Activated T-cell treated with anti-CD3 and anti-CD28 coated beads, Interleukin-2, amount 50 U/mL, for 72 hours (primary cell): Measurements from ENCODE around the gene TASOR2. TPM values are rescaled to one million over a fixed set of nuclear protein-coding genes. Genes with fewer than 3 reads are reported as not detected.
A peak's percentile ranks its signal among the peaks of the same experiment; 100 is the strongest.

Experiments
- ATAC-seq, 2 donors: fragments of 150-1000 bp; cut with Tn5 transposase; replicated peaks in 1 of 2; 2 replicates each; pipeline ENCODE4 v1.10.0; 2021; ENCODE audit warnings: moderate library complexity in 2 of 2, mild to moderate bottlenecking in 1 of 2
- DNase-seq, 2 donors: peaks; one replicate each; pipeline ENCODE4 v3.0.0; 2021 to 2022; ENCODE audit warnings: mixed read lengths in 1 of 2
- H3K27ac Mint-ChIP-seq: one replicate; pipeline ENCODE4 v1.8.0; 2022; ENCODE audit warnings: mild to moderate bottlenecking, moderate library complexity, mixed read lengths
- H3K27me3 Mint-ChIP-seq: one replicate; pipeline ENCODE4 v1.8.0; 2022; ENCODE audit warnings: low read depth, mixed read lengths
- H3K36me3 Mint-ChIP-seq, 2 donors: one replicate each; pipeline ENCODE4 v1.8.0; 2022; ENCODE audit warnings: mixed read lengths in 2 of 2, mild to moderate bottlenecking in 1 of 2; ENCODE audit not compliant: insufficient read depth in 2 of 2
- H3K4me1 Mint-ChIP-seq: one replicate; pipeline ENCODE4 v1.8.0; 2022; ENCODE audit warnings: low read depth, mixed read lengths
- H3K4me3 Mint-ChIP-seq, 2 donors: one replicate each; pipeline ENCODE4 v1.8.0; 2022; ENCODE audit warnings: mild to moderate bottlenecking in 2 of 2, mixed read lengths in 2 of 2, moderate library complexity in 2 of 2
- H3K9me3 Mint-ChIP-seq, 2 donors: one replicate each; pipeline ENCODE4 v1.8.0; 2022; ENCODE audit warnings: mixed read lengths in 2 of 2
- total RNA-seq, 2 donors: library from RNA; stranded (reverse); gene quantifications; one replicate each; pipeline ENCODE4 v1.2.3, GENCODE V29; 2022

TASOR2 gene, protein sequence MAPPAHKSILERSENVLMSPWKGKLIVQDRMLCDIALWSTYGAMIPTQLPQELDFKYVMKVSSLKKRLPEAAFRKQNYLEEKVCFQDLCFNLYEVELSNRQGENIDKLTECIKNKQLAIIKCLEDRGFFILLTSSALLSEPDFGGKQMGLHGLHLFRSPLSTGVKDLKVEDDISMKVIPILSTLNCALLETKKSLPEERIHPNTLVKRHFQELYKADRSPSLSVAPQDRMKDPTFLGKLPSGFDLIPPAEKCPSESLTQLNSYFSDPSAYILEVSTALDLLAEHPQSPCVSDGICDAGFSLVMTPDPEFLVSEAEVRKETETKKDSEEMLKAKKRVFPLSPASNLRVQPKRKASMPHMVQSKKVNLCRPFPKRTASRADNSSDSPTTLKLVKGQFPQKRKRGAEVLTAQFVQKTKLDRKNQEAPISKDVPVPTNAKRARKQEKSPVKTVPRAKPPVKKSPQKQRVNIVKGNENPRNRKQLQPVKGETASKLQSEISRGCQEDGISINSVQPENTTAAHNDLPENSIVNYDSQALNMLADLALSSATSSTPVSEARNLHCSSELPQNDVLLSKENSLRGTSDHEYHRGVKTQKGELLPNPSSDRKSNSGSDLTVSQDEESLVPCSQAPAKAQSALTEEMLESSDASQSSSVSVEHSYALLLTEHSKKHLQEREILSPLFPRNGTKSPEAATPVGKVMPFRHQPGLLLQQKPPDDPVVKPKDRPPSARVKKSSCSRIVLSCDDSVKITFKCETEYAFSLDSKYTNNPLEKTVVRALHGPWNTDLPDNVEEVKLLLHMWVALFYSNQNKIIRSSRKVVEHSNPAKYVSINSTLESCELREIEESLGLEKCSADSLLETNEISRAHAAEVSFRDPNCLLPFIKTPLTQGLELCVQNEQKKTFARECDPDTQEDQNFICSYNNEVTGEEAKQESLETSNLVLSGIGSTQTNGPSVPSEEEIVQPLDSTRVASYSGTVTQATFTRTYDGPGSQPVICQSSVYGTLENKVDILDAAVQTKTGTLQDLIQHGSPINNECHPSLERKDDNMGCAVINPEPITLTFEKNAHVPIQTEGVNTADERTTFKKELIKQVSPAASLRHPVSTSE (N-terminal part only)
- 10 to 100 TPM; 40.5 to 47.7 TPM for total RNA-seq

DNA sequence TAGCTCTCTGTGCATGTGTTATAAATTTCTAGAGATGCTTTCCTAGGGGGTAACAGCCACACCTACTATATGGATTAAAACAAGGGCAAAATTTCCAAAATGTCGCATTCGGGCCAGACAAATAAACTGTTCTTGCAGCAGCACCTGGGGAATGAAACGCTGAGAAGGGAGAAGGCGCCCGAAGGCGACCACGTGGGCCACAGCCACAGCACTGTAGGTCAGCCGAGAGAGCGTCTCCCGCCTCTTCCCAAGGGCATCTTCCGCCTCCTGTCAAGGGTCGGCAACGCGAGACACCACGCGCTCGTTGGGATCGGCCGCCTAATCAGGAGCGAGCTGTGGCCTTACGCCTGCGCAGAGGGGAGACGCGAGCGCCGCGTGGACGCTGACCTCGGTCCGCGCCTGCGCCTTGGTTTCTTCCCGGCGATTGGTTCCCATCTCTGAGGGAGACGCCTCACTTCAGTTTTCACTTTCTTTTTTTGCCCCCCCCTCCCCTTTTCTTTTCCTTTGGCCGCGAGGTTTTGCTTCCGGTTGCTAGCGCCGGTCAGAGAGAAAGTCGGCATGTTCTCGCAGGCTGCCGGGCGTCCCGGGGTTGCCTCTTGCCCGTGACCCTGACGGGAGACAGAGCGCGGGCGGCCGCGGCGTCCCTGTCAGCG is at the start of gene TASOR2:
Gene TASOR2, plus strand, starts transcription at position 521 of the 653 bp plus-strand sequence. CDS start 35,805 bp downstream, outside the sequence.
- Mint-ChIP-seq H3K36me3 (peaks cover 0 to 3% of the 10 kb centered on the region in 2 donors), H3K27ac (peak within 1 kb of the TSS; percentile 98), H3K27me3 (peaks cover 11% of the 10 kb centered on the region), H3K9me3 (no peaks in the 10 kb centered on the region), H3K4me1 (peaks cover 62% of the 10 kb centered on the region), H3K4me3 (peak within 1 kb of the TSS; percentile 97 to 99)
- DNase-seq (peak; percentile 96 to 97), ATAC-seq (peak; percentile 75 to 79)

DNA sequence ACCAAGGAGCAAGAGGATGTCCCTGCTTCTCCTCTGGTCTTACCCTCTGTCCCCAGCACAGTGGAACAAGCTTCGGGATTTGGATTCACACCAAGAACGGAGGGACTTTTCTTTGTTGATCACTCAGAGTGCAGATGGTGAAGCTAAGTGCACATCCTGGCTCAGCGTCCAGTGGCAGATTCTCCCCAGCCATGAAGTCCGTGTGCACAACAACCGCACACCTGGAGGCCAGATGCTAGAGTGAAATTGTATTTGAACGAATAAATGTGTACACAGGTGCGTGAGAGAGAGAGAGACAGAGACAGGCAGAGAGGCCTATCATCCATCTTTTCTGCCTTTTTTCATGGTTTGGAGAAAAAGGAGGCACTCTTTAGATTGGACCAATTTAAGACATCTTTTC is 49.7 kb upstream of the TASOR2 start:
- H3K4me3 Mint-ChIP-seq, result no peak overlapping the region
- H3K4me1 Mint-ChIP-seq, result peaks cover 3% of the 10 kb centered on the region
- DNase-seq (no peak), ATAC-seq (no peak)
- peaks cover 6% of the 10 kb centered on the region for H3K27me3 Mint-ChIP-seq
- H3K36me3 Mint-ChIP-seq, result no peaks in the 10 kb centered on the region
- H3K27ac Mint-ChIP-seq, result no peak overlapping the region
- H3K9me3 Mint-ChIP-seq, result no peaks in the 10 kb centered on the region

- H3K4me1 Mint-ChIP-seq, result no peaks in the 10 kb centered on the region
- no peak overlapping the region for H3K4me3 Mint-ChIP-seq
- ATAC-seq (no peak), DNase-seq (no peak)
- H3K9me3 Mint-ChIP-seq, result no peaks in the 10 kb centered on the region
- no peak overlapping the region for H3K27ac Mint-ChIP-seq
- H3K27me3 Mint-ChIP-seq, result peaks cover 1% of the 10 kb centered on the region
- no peaks in the 10 kb centered on the region for H3K36me3 Mint-ChIP-seq
Measured at GRCh38 chr10:5638494-5638893, 46.1 kb upstream of the TASOR2 start.

GRCh38 chr10:5639066-5639465 is 45.6 kb upstream of the TASOR2 start:
- H3K36me3 Mint-ChIP-seq, result no peaks in the 10 kb centered on the region
- H3K27me3 Mint-ChIP-seq, result no peaks in the 10 kb centered on the region
- no peak overlapping the region for H3K4me3 Mint-ChIP-seq
- no peaks in the 10 kb centered on the region for H3K4me1 Mint-ChIP-seq
- H3K9me3 Mint-ChIP-seq, result no peaks in the 10 kb centered on the region
- H3K27ac Mint-ChIP-seq, result no peak overlapping the region
- ATAC-seq (no peak), DNase-seq (no peak)

GRCh38 chr10:5640036-5640435 is 44.6 kb upstream of the TASOR2 start:
- Mint-ChIP-seq H3K36me3 (peaks cover 0 to 2% of the 10 kb centered on the region in 2 donors), H3K4me1 (no peaks in the 10 kb centered on the region), H3K27ac (no peak overlapping the region), H3K27me3 (no peaks in the 10 kb centered on the region), H3K4me3 (no peak overlapping the region), H3K9me3 (no peaks in the 10 kb centered on the region)
- ATAC-seq, result no peak
- no peak for DNase-seq

DNA sequence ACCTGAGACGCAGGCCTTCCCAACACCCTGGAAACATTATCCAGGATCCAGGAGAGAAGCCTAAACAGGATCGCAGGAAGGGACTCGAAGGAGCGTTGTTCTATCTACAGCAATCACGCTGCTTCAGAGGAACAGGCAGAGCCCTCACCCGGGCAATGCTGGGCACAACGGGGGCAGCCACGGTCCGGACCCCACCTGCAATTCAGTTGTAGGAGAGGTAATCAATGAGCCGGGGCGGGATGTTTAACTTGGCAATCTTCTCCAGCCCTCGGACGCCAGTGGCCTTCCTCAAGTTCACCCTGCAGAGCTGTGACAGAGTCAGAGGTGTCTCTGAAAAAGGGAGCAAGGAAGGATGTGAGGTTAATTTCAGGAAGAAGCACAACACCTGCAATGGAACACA is 44.1 kb upstream of the TASOR2 start:
- no peak for ATAC-seq

GRCh38 chr10:5641501-5641900 is 43.1 kb upstream of the TASOR2 start:
- H3K27me3 Mint-ChIP-seq, result no peaks in the 10 kb centered on the region
- ATAC-seq (no peak), DNase-seq (no peak)
- no peak overlapping the region for H3K27ac Mint-ChIP-seq
- no peaks in the 10 kb centered on the region for H3K9me3 Mint-ChIP-seq
- no peak overlapping the region for H3K4me3 Mint-ChIP-seq
- H3K4me1 Mint-ChIP-seq, result no peaks in the 10 kb centered on the region
- H3K36me3 Mint-ChIP-seq, result peaks cover 0 to 2% of the 10 kb centered on the region in 2 donors

More for the DNA sequence above, 44.1 kb upstream of the TASOR2 start:
- Mint-ChIP-seq H3K4me3 (no peak overlapping the region), H3K4me1 (no peaks in the 10 kb centered on the region), H3K9me3 (no peaks in the 10 kb centered on the region), H3K36me3 (peaks cover 0 to 2% of the 10 kb centered on the region in 2 donors), H3K27ac (no peak overlapping the region), H3K27me3 (no peaks in the 10 kb centered on the region)
- DNase-seq, result no peak

- peaks cover 0 to 2% of the 10 kb centered on the region in 2 donors for H3K36me3 Mint-ChIP-seq
- no peak overlapping the region for H3K4me3 Mint-ChIP-seq
- no peak for DNase-seq
- no peak for ATAC-seq
- no peaks in the 10 kb centered on the region for H3K27me3 Mint-ChIP-seq
- no peaks in the 10 kb centered on the region for H3K9me3 Mint-ChIP-seq
- no peaks in the 10 kb centered on the region for H3K4me1 Mint-ChIP-seq
- H3K27ac Mint-ChIP-seq, result no peak overlapping the region
Measured at GRCh38 chr10:5643346-5644067, 41.1 kb upstream of the TASOR2 start.

GRCh38 chr10:5644930-5645329 is 39.7 kb upstream of the TASOR2 start:
- H3K4me1 Mint-ChIP-seq, result no peaks in the 10 kb centered on the region
- no peaks in the 10 kb centered on the region for H3K9me3 Mint-ChIP-seq
- no peak for ATAC-seq
- no peak overlapping the region for H3K4me3 Mint-ChIP-seq
- H3K27me3 Mint-ChIP-seq, result no peaks in the 10 kb centered on the region
- no peak overlapping the region for H3K27ac Mint-ChIP-seq
- H3K36me3 Mint-ChIP-seq, result peaks cover 0 to 2% of the 10 kb centered on the region in 2 donors
- DNase-seq, result no peak

- no peaks in the 10 kb centered on the region for H3K4me1 Mint-ChIP-seq
- DNase-seq, result no peak
- no peaks in the 10 kb centered on the region for H3K9me3 Mint-ChIP-seq
- peaks cover 0 to 2% of the 10 kb centered on the region in 2 donors for H3K36me3 Mint-ChIP-seq
- no peak for ATAC-seq
- no peak overlapping the region for H3K27ac Mint-ChIP-seq
- H3K4me3 Mint-ChIP-seq, result no peak overlapping the region
- H3K27me3 Mint-ChIP-seq, result no peaks in the 10 kb centered on the region
Measured at GRCh38 chr10:5645375-5645774, 39.3 kb upstream of the TASOR2 start.

DNA sequence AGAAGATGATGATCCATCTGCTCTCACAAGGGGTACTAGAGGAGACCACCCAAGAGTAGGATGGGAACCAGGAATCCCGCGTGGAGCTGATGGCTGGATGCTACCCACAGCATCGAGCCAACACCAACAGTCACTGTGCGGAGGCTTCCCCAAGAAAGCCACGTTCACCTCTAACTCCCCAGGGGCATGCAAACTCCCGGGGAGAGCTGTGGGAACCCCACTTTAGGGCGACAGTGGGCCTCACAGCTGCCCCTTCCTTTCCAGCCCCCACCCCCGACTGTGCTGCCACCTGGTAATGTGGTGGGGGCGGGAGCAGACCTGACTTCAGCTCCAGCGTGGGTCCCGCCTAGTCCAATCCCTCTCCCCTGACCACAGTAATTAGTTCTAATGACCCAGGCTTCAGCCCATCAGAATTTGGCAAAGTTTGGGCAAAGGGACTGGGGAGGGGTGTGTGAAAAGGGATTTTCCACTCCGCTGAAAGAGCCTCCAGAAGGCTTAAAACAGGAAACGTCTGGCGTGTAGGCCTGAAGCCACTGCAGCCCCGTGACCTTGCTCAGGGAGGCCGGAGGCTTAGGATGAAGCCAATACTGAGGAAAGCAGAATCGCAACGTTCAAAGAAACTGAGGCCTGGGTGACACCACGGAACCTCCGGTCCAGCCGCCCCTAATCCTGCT is 38.6 kb upstream of the TASOR2 start:
- Mint-ChIP-seq H3K4me3 (no peak overlapping the region), H3K9me3 (no peaks in the 10 kb centered on the region), H3K4me1 (no peaks in the 10 kb centered on the region), H3K27ac (no peak overlapping the region), H3K27me3 (no peaks in the 10 kb centered on the region), H3K36me3 (peaks cover 0 to 2% of the 10 kb centered on the region in 2 donors)
- DNase-seq (no peak), ATAC-seq (no peak)
